Stimulated activated CD4-positive, alpha-beta T cell treated with anti-CD3 and anti-CD28 coated beads, TNF-alpha, amount 100 ng/mL, for 48 hours (primary cell): Measurements from ENCODE around the gene GET4.

Experiments
- DNase-seq, 3 donors: peaks; one replicate each; pipeline ENCODE4 v3.0.0-alpha.2; 2020; ENCODE audit warnings: low read depth in 3 of 3

Gene GET4

GRCh38 chr7:876077-876971 lies at the start of gene GET4:
Gene GET4, plus strand, starts transcription at chr7:876554. Its CDS starts 92 bp downstream, at chr7:876646.
- DNase-seq = peak; percentile 88 to 97 (median 95)

- no peak for DNase-seq
These were observed 47.4 kb upstream of the GET4 start for GRCh38 chr7:828793-829561.

GRCh38 chr7:830069-830468 lies 46.3 kb upstream of the GET4 start:
- no peak for DNase-seq

- DNase-seq = no peak
These were observed 44.7 kb upstream of the GET4 start for GRCh38 chr7:831596-832166.

GRCh38 chr7:832167-832967 lies 44.0 kb upstream of the GET4 start, which contains the start of gene SUN1:
Gene SUN1, plus strand, starts transcription at chr7:832476. Its CDS starts 49 bp downstream, at chr7:832525.
- DNase-seq = peak in 1 of 3 donors; percentile 62

- DNase-seq = no peak
These were observed 43.4 kb upstream of the GET4 start for GRCh38 chr7:832968-833424.

- no peak for DNase-seq
These were observed 42.6 kb upstream of the GET4 start for GRCh38 chr7:833601-834258.

GRCh38 chr7:834277-834676 lies 42.1 kb upstream of the GET4 start:
- no peak for DNase-seq

GRCh38 chr7:835021-835420 lies 41.3 kb upstream of the GET4 start:
- no peak for DNase-seq

- DNase-seq = no peak
These were observed 40.6 kb upstream of the GET4 start for GRCh38 chr7:835485-836401.

GRCh38 chr7:836429-836828 lies 39.9 kb upstream of the GET4 start:
- DNase-seq = no peak

GRCh38 chr7:837001-837400 lies 39.4 kb upstream of the GET4 start:
- DNase-seq = no peak

- no peak for DNase-seq
These were observed 36.3 kb upstream of the GET4 start for GRCh38 chr7:840001-840600.

GRCh38 chr7:841943-842342 lies 34.4 kb upstream of the GET4 start:
- DNase-seq = no peak

GRCh38 chr7:842431-843031 lies 33.8 kb upstream of the GET4 start:
- no peak for DNase-seq

GRCh38 chr7:843230-843629 lies 33.1 kb upstream of the GET4 start:
- no peak for DNase-seq

- DNase-seq = no peak
These were observed 32.3 kb upstream of the GET4 start for GRCh38 chr7:844043-844442.

- no peak for DNase-seq
These were observed 31.8 kb upstream of the GET4 start for GRCh38 chr7:844514-844913.

- DNase-seq = no peak
These were observed 31.3 kb upstream of the GET4 start for GRCh38 chr7:845091-845490.
